ENCODE measurements around the gene SHC3.

Gene SHC3

DNA sequence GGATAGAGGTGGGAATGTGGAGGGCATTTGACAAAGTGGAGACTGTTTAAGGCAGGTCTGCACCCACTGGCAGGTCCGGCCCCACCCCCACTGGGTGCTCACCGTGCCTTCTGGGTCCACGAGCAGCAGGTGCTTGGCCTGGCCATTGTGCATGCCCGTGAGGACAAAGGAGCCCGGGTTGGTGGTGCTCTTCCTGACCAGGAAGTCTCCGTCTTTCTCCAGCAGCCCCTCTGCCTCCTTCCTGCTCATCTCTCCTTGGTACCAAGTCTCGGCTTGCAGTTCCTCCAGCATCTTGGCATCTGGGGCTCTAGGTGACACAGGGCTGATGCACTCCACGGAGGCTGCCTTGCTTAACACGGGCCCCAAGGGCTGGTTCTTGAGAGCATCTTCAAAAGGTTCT, 140.7 kb downstream of the SHC3 start:
- TF ChIP-seq POLR2A (IDR thresholded peaks at IDR 0.05; ENCODE audit: low read length) (no peak), GATA1 (IDR thresholded peaks at IDR 0.05; ENCODE audit: low read depth, low read length) (no peak)
- no peak for DNase-seq

DNA sequence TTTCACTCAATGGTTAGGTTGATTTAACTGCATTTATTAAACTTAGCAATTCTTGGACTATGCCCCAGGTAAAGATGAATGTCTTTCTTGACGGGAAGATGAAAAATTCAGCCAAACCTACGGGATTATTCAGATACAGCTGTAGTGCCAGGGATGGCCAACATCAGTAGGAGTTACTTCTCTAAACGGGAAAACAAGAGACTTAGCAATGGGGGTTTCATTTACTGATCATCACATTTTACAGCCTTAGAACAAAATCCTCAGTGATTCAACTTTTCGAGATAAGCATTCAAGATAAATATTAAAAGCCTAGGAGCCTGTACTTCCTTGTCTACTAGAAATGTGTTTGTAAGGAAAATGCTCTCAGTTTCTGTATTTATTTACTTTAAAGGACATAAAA, 141.3 kb downstream of the SHC3 start:
- no peak for TF ChIP-seq GATA1 (IDR thresholded peaks at IDR 0.05; ENCODE audit: low read depth, low read length)
- no peak for TF ChIP-seq POLR2A (IDR thresholded peaks at IDR 0.05; ENCODE audit: low read length)

DNA sequence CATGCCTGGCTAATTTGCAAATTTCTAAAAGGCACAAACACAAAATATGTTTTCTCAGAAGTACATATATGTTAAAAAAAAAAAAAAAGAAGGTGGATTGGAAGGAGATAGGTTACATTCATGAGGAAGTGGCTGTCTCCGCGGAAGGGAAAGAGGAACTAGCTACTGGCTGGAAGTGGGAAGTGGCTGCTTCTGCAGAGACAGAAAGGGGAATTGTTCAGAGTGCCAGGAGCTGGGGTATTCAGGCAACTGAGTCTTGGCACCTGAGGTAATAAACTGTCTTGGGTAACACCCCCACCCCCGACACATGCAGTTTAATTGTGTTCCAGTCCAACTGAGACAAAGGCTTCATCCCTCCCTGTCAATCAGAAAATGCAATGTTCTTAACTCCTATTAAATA, 141.7 kb downstream of the SHC3 start:
- TF ChIP-seq GATA1 (IDR thresholded peaks at IDR 0.05; ENCODE audit: low read depth, low read length) (no peak), POLR2A (IDR thresholded peaks at IDR 0.05; ENCODE audit: low read length) (no peak)
- no peak for DNase-seq

More for the DNA sequence above, 141.3 kb downstream of the SHC3 start:
- DNase-seq = no peak

DNA sequence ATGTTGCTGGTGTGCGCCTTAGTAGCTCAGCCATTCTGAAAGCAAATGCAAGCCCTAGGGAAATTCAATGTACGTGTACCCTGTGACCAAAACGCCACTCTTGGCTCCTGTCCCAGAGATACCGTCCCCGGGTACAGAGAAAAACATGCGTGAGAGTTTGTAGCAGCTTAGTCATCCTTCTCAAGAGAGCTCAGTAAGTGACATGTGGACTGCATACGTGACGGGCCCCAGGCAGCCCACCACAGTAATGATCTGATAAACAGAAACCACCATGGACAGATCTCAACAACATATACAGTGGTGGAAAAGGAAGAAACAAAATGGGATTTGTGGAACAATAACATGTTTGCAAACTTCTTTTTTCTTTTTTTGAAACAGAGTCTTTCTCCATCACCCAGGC, 142.2 kb downstream of the SHC3 start:
- peak in 1 of 2 experiments; percentile 9 for DNase-seq
- no peak for TF ChIP-seq POLR2A (IDR thresholded peaks at IDR 0.05; ENCODE audit: low read length)
- TF ChIP-seq GATA1 (IDR thresholded peaks at IDR 0.05; ENCODE audit: low read depth, low read length) = no peak

DNA sequence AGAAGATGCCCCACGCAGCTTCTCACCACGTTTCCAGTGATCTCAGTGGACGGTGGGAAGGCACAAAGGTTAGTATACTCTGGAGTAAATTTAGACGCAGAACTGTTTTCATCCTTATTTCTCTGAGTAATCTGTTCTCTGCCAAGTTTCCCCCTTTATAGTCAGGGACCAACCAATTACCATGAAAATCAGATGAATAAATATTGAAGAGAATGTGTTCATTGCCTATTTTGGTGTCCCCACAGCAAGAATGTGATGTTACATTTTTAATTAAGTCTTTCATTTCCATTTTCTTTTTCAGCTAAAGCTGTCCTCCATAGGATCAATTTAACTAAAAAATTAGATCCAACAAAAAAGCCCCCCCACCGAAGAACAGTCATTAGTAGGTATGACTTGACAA, 146.0 kb downstream of the SHC3 start:
- TF ChIP-seq GATA1 (IDR thresholded peaks at IDR 0.05; ENCODE audit: low read depth, low read length) (no peak), POLR2A (IDR thresholded peaks at IDR 0.05; ENCODE audit: low read length) (no peak)
- no peak for DNase-seq

DNA sequence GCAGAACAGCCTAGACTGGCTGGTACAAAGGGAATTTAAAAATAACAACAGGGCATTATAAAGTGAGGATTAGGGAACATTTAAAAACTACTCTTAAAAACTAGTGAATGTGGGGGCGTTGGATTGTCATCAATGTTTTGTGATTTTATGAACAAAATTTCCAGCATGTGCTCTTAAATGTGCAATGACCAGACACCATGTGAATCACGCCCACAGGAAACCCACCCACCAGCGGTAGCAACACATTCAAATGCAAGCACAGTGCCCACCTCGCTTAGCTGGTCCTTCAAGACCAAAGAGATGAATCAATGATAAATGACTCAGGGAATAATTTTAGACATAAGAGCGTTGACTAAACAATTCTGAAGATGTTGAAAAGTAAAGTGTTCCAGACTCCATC, 146.4 kb downstream of the SHC3 start:
- DNase-seq = no peak
- TF ChIP-seq GATA1 (IDR thresholded peaks at IDR 0.05; ENCODE audit: low read depth, low read length) (no peak), POLR2A (IDR thresholded peaks at IDR 0.05; ENCODE audit: low read length) (no peak)

DNA sequence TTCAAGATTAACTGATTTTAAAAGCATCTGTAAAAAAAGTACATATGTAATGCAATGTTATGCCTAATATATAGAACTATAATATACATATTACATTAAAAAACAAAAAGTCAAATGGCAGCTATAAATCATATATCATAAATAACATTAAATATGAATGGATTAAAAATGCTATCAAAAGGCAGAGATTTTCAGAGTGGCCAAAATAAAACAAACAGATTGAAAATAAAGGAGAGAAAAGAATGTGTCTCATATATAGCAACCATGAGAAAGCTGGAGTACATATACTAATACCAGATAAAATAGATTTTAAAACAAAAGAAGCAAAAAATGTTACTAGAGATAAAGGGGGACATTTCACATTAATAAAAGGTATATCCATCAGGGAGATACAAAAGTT, 148.8 kb downstream of the SHC3 start:
- no peak for DNase-seq
- no peak for TF ChIP-seq GATA1 (IDR thresholded peaks at IDR 0.05; ENCODE audit: low read depth, low read length)
- no peak for TF ChIP-seq POLR2A (IDR thresholded peaks at IDR 0.05; ENCODE audit: low read length)

DNA sequence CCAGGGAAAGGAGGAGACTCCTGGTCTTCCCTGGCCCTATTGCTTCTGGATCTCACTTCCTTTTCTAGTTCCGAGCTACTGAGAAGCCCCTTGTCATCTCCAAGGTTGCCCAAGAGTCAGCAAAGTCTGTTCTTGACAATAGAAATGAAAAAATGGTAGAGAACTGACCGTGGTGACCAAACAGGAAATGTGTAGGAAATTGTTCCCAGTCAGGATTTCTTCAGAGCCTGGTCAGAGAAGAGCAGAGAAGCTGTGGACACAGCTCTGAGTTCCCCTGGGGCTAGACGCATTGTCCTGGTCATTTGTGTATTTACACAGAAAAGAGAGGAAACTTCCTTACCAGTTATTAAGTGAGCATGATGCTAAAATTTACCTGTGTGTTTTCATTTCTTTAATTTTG, 151.7 kb downstream of the SHC3 start:
- no peak for TF ChIP-seq GATA1 (IDR thresholded peaks at IDR 0.05; ENCODE audit: low read depth, low read length)
- no peak for TF ChIP-seq POLR2A (IDR thresholded peaks at IDR 0.05; ENCODE audit: low read length)
- no peak for DNase-seq

DNA sequence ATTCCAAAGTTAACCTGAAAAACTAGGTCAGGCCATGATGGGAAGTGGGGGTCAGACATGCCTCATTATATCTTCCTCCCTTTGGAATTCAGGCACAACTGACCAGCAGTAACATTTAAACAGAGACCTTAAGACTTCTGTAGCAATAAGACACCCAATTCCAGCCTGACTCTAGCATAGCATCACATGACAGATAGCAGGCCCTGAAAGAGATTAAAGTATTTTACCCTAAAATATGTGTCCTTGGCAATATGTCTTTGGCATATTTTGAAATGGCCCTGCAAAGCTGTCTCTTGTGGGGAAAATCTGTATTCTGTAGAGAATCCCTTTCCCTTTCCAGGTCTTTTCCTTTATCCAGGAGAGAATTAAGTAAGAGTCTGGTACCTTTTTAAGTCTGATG, 153.1 kb downstream of the SHC3 start:
- TF ChIP-seq POLR2A (IDR thresholded peaks at IDR 0.05; ENCODE audit: low read length) (no peak), GATA1 (IDR thresholded peaks at IDR 0.05; ENCODE audit: low read depth, low read length) (no peak)

DNA sequence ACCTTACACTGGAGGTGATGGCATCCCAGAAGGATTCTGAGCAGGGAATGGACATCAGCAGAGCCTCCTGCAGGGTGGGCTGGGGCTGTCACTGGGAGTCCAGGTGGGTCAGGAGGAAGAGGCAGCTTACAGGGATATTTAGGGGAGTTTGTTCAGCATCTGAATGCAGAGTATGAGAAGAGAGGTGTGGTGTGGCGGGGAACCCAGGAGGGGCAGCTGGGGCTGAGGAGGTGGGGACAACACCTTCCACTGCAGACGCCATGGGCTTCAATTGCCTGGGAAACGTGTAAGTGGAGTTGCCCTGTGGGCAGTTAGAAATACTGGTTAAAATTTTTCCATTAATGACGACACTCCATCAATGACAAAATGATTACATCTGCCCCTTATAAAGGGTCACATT, 153.9 kb downstream of the SHC3 start:
- TF ChIP-seq POLR2A (IDR thresholded peaks at IDR 0.05; ENCODE audit: low read length) (no peak), GATA1 (IDR thresholded peaks at IDR 0.05; ENCODE audit: low read depth, low read length) (no peak)

More for the DNA sequence above, 153.1 kb downstream of the SHC3 start:
- no peak for DNase-seq

DNA sequence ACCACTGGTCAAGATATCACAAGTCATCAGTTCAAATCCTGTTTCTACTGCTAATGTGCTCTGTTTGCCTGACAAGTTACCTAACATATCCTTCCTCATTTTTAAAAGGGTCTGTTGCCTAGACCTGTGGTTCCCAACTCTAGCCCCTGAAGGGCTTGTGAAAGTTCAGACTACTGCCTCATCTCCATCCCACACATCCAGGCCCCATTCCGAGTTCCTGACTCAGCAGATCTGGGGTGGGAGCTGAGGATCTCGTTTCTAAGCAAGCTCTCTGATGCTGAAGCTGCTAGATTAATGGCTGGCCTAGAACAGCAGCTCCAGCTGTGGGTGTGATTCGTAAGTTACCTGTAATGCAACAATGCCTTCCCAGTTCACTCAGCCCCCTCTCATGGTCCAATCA, 154.9 kb downstream of the SHC3 start:
- TF ChIP-seq GATA1 (IDR thresholded peaks at IDR 0.05; ENCODE audit: low read depth, low read length) (no peak), POLR2A (IDR thresholded peaks at IDR 0.05; ENCODE audit: low read length) (no peak)
- DNase-seq = no peak

More for the DNA sequence above, 153.9 kb downstream of the SHC3 start:
- DNase-seq = no peak

DNA sequence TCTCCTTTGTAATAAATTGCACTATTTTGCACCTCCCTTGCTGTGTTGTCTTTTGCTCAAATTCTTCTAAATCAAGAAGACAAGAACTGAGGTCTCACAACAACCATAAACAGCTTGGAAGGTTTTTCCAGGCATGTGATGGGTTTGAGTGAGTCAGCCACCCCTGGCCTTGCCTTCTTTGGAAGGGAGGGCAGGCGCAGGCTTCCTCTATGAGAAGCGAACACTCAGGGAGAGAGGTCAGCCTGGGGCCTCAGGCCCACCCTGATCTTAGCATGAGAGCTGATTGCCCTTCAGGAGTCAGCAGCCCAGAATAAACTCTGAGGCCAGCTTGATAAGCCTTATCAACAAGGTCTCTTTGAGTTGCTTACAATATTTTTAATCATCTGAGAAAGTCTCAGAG, 155.7 kb downstream of the SHC3 start:
- no peak for TF ChIP-seq POLR2A (IDR thresholded peaks at IDR 0.05; ENCODE audit: low read length)
- TF ChIP-seq GATA1 (IDR thresholded peaks at IDR 0.05; ENCODE audit: low read depth, low read length) = no peak
- DNase-seq = no peak

DNA sequence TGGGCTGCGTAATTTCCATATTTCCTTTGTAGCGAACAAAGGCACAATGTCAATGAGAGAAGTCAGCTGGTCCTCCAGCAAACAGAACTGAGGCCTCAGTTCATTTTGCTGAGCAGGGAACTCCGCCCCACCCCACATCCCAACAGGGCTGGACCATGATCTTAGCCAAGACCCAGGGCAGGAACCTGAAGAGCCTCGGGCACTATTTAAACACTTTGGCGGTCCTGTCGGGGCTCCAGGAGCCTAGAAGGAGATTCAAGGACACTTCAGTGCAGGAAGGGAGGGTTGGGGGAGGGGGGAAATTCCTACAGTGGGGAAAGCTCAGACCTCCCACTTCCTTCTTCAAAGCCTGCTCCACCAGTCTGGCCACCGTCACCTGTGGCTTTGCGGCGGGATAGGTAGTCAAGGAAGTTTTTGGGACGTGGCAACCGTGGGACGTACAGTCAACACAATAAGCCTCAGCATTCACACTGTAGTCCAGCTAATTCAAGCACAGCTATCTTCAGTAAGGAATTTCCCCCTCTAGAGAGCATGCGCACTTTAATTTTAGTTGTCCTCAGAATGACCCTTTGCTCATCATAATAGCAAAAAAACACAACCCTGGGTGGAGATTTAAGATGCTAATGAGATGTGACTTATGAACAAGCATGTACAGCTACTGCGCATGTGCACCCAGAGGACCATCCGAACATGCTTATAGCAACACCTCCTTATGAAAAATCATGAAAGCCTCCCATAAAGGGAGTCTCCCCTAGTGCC, 156.4 kb downstream of the SHC3 start:
- TF ChIP-seq GATA1 (IDR thresholded peaks at IDR 0.05; ENCODE audit: low read depth, low read length) (no peak), POLR2A (IDR thresholded peaks at IDR 0.05; ENCODE audit: low read length) (no peak)
- DNase-seq = no peak

DNA sequence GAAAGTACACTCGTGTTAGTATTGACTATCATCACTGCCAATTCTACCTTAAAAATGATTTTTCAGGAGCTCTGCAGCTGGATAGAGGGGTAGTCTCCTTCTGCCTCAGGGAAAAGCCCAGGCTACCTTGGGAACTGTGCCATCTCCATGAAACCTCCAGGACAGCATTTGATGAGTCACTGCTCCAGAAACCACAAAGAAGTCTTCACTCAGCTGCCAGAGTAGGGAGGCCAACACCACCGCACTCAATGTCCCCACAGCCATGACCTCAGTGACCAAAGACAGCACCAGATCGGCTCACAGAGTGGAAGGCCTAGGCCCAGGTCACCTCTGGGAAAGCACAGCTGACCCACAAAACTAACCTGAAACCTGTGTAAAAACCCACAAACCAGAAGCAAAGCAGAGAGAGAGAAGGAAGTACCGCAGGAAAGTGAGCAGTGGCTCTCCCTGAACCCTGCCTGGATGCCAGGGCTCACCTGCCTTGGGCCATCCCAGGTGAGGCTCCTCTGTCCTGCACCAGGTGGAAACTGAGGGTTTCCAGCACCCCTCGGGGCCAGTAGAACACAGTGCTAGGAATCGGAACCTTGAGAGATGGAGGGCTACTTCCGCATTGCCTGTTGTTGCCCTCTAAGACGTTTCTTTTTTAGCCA, 157.3 kb downstream of the SHC3 start:
- DNase-seq = no peak
- TF ChIP-seq GATA1 (IDR thresholded peaks at IDR 0.05; ENCODE audit: low read depth, low read length) (no peak), POLR2A (IDR thresholded peaks at IDR 0.05; ENCODE audit: low read length) (no peak)

DNA sequence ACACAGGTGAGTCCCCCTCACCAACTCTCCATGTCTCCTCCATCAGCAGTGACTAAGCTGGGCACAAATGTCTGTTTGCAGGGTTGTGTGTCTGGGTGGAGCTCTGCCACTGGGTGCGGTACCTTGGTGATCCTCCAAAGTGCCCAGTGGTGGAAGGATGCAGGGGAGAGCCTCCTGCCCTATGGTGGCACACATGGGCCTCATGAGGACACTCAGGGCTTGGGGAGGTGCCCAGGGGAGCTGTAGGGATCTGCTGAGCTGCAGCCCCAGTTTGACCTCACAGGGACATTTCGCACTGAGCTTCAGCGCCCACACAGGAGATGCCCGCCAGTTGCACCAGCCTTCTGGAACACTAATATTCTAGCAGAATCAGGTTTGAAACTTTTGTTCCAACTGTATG, 157.9 kb downstream of the SHC3 start:
- DNase-seq = no peak
- TF ChIP-seq GATA1 (IDR thresholded peaks at IDR 0.05; ENCODE audit: low read depth, low read length) = no peak
- no peak for TF ChIP-seq POLR2A (IDR thresholded peaks at IDR 0.05; ENCODE audit: low read length)

Measured in erythroblast (primary cell).